GM19463 (cell line): Measurements from ENCODE around the gene CLSTN3.

Source experiments
- ATAC-seq: cut with Tn5 transposase; IDR thresholded peaks from one replicate; pipeline ENCODE4 v1.9.1; 2021; ENCODE audit warnings: mild to moderate bottlenecking, moderate library complexity; ENCODE audit not compliant: unreplicated experiment

The CLSTN3 gene

GRCh38 chr12:7146906-7147305 lies 16.7 kb downstream of the CLSTN3 start:
- ATAC-seq, result no peak

DNA sequence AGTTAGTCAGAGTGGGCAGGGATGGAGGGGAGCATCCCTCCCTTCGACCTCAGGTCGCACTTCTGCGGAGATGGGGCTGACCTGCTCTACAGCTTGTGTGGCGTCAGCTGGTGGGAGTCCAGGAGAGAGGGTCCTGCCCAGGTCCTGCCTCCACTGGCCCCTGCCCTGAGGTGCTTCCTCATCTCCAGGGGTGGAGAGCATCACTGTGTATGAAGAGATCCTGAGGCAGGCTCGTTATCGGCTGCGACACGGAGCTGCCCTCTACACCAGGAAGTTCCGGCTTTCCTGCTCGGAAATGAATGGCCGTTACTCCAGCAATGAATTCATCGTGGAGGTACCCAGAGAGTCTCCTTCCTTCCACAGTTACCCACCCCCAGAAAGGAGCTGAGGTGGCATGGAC lies 20.2 kb downstream of the CLSTN3 start:
- ATAC-seq, result no peak

DNA sequence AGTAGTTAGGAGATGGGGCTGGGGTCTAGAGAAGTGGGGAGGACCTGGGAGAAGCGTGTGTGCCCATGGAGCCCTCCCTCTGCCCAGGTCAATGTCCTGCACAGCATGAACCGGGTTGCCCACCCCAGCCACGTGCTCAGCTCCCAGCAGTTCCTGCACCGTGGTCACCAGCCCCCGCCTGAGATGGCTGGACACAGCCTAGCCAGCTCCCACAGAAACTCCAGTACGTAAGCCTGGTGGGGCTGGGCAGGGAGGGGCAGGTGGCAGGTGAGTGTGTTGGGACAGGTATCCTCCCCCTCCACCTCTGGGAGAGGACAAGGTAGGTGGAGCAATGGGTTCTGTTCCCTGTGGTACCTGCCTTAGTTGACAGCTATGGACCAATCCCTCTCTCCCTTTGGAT lies 20.7 kb downstream of the CLSTN3 start:
- no peak for ATAC-seq

DNA sequence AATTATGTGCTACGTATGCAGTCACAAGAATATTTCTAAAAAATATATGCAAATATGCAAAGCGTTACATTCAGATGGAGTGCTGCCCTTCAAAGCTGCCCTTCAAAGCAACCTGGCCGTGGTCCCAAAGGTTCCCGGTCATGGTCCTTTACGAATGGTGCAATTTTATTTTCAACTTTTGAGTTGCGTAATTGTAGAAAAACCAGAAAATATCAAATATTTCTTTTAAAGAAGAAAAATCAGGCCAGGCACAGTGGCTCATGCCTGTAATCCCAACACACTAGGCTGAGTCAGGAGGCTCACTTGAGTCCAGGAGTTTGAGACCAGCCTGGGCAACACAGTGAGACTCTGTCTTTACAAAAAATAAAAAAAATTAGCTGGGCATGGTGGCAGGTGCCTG lies 21.4 kb downstream of the CLSTN3 start:
- no peak for ATAC-seq

DNA sequence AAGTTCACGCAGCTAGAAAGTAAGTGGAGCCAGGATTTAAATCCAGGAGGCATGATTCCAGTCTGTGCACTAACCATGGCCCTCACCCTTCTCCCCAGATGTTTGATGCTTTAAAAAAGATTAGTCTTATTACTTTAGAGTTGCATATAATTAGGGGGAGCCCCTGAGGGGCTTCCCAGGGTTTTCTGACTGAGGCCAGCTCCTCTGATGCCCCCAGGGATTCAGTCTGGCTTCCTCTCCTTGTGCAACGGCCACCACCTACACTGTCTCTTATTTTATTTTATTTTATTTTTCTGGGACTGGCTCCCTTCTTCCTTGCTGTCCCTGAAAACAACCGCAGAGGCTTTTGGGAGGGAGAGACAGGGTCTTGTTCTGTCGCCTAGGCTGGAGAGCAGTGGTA lies 22.6 kb downstream of the CLSTN3 start:
- ATAC-seq, result no peak

DNA sequence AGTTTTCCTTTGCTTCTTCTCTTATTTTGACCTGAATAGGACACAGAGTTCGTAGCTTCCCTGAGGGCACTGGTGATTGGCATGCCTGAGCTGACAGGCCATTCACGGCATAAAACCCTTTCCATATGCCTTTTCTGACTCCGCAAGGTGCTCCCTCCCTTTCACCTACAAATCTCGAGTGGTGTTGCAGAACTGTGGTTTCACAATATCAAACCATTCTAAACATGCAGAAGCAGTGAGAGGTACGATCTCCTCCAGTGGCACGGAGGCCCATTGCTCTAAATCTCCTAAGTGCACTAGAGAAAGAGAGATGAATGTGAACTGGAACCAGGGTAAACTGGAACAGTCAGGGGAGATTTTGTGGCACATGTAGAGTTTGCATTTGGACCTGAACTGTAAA lies 23.9 kb downstream of the CLSTN3 start:
- ATAC-seq, result no peak

- no peak for ATAC-seq
These were observed 24.8 kb downstream of the CLSTN3 start for GRCh38 chr12:7154901-7155470.

DNA sequence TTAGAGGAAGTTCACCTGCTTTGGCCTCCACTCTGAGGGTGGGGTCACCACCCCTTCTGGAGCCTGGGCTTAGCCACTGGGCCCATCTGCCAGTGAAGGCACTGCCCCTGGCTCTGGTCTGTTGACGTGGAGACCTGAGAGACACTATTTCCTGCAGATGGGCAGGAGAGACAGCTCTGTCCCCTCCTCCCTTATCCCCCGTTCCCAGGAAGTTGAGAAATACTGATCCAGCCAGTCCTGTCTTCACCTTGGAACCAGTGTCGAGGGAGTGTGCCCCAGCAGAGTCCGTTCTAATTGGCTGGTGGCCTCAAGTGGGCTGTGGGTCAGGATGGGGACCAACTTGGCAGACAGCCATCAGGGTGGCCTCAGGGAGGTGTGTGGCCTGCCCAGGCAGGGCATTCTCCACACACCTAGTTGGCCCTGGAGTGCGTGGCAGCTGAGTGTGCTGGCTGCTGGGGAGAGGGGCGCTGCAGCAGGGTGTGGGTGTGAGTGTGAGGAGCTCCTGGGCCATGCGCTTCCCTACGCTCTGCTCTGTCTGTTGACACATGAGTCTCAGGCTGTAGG lies 25.4 kb downstream of the CLSTN3 start:
- ATAC-seq, result no peak

- no peak for ATAC-seq
These were observed 26.4 kb downstream of the CLSTN3 start for GRCh38 chr12:7156259-7157197.

DNA sequence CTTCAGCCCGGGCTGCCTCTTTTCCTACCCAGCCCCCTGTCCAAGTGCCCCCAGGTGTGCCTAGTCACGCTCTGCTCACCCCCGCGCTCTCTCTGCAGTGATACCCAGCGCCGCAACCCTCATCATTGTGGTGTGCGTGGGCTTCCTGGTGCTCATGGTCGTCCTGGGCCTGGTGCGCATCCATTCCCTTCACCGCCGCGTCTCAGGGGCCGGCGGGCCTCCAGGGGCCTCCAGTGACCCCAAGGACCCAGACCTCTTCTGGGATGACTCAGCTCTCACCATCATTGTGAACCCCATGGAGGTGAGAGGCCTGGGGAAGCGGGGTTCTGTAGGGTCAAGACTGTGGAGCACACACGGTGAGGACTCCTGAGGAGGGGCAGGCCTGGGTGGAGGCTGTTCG lies 27.2 kb downstream of the CLSTN3 start:
- no peak for ATAC-seq

- ATAC-seq, result no peak
These were observed 28.8 kb downstream of the CLSTN3 start for GRCh38 chr12:7158781-7159609.

DNA sequence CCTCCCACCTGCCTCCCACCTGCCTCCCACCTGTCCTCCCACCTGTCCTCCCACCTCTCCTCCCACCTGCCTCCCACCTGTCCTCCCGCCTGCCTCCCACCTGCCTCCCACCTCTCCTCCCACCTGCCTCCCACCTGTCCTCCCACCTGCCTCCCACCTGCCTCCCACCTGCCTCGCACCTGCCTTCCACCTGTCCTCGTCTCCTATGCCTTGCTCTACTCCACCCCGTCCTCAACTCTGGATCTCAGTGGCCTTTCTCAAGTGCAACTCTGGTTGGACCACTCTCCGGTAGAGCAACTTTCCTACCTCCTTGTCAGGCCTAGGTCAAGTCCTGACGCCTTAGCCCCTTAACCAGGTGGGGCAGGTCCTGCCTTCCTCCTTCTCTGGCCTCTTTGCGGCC lies 30.0 kb downstream of the CLSTN3 start:
- no peak for ATAC-seq

- no peak for ATAC-seq
These were observed 31.2 kb downstream of the CLSTN3 start for GRCh38 chr12:7161327-7161726.

DNA sequence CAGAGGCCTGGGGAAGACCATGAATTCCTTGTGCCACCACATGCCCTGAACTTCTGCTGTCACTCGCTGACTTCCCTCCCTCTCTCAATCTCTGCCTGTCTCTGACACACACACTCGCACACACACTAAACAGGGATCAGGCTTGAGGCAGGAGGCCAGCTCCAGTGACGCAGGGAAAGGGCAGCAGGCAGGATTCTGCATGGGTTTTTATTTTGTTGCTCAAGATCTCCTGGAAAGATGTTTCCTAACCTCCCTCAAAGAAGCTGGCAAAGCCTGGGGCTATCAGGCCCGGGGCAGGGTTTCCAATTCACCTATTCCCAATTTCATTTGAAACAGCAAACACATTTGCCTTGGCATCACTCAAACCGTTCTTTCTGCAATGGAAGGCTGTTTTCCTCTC lies 31.6 kb downstream of the CLSTN3 start:
- no peak for ATAC-seq

- ATAC-seq, result no peak
These were observed 32.5 kb downstream of the CLSTN3 start for GRCh38 chr12:7162691-7163114.

DNA sequence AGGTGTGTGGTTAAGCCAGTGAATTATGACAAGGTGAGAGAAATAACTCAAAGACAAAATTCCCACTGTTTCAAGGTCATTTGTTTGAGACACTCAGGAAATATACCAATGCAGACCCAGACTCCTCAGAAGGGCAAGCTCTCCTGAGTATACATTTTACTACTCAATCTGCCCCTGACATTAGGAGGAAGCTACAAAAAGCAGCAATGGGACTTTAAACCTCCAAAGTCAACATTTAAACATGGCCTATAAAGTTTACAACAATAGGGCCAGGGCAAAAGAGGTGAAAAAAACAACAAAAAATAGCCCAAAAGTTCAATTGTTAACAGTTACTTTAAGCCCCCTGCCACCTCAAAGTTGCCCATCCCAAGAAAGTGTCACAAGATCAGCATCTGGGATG lies 39.8 kb downstream of the CLSTN3 start:
- ATAC-seq, result no peak

- ATAC-seq, result no peak
These were observed 41.7 kb downstream of the CLSTN3 start for GRCh38 chr12:7171854-7172253.

- ATAC-seq, result no peak
These were observed 45.3 kb downstream of the CLSTN3 start for GRCh38 chr12:7175493-7175892.

- ATAC-seq, result no peak
These were observed 46.4 kb downstream of the CLSTN3 start for GRCh38 chr12:7176595-7176994.

DNA sequence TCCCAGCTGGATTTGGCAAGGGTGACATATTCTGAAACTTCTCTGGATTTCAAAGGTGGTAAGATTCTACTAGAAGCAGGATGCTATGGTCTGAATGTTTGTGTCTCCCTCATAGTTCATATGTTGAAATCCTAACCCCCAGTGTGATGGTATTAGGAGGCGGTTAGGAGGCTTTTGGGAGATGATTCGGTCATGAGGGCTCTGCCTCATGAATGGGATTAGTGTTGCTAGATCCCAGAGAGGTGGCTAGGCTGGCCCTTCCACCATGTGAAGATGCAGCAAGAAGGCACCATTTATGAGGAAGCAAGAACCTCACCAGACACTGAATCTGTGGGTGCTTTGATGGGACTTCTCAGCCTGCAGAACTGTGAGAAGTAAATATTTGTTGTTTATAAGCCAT lies 48.3 kb downstream of the CLSTN3 start:
- no peak for ATAC-seq

GRCh38 chr12:7180685-7181084 lies 50.5 kb downstream of the CLSTN3 start:
- no peak for ATAC-seq
